NCI-H2196 (cell line): ENCODE results near the gene MYT1.
A peak's percentile ranks its signal among the peaks of the same experiment; 100 is the strongest.

Source experiments
- DNase-seq: peaks from one replicate; lab custom pipeline; 2025; ENCODE audit not compliant: unreplicated experiment; lab: John Stamatoyannopoulos, UW

MYT1 gene

DNA sequence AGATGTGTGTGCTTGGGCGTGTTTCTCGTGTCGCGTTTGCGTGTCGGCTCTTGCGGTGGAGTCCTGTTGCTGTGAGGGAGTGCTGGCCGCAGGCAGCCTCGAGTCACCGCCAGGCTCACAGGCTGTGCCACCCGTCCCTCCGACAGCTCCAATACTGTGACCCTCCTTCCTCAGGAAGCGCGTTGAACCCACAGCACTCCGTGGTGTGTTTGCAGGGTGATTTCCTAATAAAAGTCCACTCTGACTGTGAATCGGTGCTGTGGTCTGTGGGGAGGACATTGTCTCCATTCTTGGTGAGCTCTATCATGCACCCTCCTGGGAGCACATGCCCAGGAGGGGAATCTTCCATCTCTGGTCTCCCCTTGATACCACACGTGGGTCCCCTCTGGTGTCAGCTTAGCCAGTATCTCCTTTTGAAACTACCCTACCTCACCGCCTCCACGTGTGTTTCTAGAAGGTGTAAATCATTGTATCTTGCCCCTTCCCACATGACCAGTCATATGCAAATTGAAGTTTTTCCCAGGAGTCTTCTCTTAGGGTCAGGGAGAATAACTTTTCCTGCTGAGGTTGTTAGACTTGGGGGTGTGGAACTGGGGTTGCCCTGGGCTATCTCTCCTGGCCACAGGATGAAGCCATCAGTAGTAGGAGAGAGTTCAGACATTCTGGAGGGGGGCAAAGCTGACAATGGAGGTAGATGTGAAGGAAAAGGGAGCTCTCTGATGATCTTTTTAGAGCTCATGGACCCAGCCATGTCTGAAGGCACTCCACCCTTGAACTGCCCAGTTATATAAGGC is 77.9 kb downstream of the MYT1 start:
- DNase-seq: no peak

DNA sequence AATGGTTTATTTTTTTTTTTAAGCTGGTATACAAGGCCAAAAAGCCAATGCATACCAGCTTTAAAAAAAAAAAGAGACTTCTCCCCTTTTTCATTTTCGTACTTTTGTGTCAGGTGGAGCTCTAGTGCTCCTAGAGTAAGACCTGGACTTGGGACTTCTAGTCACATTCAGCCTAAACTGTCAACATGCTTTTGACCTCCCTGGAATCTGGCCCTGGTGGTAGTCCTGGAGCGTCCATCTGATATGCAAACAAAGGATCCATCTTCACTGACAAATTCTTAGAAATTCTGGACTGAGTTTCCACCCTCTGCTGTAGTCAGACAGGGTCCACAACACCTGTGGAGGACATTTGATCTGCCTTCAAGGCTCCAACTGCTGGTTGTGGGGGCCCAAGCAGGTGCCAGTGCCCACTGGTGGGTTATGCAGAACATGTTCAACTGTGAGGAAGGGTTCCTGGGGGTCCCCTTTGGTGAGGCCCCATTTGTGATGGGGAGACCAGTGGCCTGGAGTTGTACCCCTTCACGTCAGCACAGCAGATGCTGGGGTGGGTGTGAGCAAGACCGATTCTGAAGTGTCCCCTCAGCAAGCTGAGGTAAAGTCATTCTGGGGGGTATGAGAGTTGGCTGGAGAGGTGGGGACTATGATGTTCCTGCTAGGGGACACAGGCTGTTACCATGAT is 78.7 kb downstream of the MYT1 start:
- no peak for DNase-seq

DNA sequence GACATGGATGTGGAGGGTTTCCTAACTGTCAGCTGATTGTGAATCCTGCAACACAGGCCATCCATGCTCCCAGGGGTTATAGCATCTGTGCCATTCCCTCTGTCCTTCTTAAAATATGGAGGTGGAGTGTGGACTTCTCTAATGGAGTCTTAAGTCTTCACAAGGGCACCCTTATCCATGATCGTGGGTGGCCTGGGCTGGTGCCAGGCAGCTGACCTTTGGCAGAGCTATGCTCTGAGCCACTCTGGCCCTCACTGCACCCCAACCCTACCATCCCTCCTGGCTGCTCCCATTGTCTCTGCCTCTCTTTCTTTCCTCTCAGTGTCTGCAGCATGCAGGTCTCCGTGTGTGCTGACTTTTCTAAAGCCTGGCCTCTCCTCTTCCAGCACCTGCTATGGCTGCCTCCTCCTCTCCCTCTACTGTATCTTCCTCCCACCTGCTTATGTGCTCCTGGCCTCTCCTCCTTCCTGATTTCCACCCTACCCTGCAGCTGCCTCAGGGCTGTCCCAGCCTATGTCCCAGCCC is 80.1 kb downstream of the MYT1 start:
- no peak for DNase-seq

DNA sequence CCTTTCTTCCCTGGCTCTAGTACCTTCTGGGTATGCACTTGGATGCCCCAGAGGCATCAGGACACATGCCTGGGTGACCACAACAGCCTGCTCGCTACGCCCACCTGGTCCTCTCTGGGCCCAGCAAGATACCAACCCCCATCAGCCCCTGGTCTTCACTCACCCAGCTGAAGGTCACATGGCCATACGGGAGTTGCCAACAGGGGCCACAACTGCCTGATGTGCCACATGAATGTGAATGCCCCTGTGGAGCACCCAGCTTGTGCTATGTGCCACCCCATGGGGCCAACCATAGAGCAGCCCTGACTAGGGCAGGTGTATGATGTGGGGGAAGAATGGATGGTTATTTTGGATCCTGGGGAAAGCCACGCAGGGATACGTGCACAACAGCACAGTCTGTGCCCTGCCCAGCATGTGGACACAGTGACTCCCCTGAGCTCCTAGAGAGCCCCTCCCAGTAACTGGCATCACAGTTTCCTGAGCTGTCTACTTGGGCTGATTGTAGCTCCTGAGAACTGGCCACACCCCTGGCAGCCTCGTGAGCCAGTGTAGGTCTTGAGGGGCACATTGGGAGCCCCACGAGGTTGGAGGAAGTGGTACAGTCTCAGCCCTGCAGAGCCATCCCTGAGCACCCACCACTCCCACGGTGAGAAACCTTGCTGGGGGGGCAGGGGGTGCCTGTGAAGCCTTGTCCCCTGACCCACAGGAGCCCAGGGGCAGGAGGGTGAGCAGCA is 80.8 kb downstream of the MYT1 start:
- DNase-seq: no peak

DNA sequence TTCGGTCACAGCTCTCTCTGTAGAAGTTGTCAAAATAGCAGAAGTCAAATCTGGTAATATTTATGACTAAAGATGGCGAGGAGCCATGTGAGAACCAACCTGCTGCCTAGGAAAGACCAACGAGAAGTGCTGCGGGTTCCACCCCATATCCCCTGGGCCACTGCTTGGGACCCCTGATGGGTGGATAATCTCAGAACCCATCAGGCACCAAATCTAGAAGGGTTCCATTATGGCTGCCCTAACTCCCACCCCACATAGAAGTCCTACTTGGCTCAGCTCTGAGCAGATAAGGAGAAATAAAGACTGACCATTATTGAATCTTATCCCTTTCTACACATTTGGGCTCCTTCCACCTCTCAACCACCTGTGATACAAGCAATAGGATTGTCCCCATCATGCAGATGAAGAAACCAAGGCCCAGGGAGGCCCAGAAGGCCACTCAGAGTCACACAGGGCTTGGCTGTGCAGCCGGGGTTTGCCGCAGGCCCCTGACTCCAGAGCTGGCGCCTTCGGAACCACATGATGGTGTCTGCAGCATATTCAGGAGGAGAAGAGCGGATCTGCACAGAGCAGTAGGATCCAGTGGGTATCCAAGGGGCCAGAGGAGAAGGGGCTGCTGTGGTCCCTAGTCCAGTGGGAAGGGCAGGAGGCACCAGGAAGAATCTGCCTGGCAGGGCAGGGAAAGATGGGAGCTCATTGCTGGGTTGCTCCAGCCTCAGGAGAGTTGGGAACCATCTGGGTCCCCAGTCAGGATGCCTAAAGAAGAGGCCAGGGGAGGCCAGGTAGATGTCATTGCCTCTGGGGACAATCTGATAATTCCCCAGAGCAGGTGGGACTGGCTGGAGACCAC is 81.7 kb downstream of the MYT1 start:
- no peak for DNase-seq

DNA sequence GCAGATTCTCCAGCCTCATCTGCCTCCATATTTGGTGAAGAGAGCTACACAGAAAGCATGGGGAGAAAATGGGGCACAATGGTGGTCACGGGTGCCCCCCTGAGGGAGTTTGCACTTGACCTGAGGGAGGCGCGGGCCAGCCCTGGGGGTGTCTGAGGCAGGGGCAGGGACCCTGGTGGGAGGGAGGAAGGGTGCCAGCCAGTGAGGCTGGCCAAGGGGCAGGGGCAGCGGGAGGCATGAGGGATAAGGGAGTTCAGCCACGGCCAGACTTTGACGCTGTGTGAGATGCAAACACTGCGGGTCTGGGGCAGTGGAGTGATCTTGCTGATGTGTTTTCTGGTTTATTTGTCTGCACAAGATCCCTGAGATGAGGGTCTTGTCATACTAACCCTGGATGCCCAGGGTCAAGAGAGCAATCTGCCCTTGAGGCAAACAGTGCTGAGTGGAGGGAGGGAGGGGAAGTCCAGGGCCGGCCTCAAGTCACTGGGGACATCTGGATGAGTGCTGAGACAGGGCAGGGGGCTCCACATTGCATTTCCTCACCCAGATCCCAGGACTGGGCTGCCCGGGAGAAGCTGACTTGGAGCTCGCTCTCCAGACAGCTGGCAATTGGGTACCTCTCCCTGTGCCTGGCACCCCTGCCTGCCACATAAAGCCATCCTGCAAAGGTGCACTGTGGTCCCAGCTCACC is 82.5 kb downstream of the MYT1 start:
- no peak for DNase-seq

DNA sequence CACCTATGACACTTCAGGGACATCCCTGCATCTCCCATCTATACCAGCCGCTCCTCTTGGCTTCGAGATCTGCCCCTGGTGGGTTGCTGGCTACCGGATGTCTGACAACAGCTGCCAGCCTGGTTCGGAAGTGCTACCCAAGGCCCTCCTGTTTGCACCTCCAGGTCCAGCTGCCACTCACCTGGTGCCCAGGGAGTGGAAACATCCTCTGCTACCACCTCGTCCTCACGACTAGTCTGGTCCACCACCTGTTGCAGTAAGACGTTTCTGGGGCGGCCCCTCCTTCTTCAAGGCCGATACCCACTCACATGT is 83.0 kb downstream of the MYT1 start:
- no peak for DNase-seq

DNA sequence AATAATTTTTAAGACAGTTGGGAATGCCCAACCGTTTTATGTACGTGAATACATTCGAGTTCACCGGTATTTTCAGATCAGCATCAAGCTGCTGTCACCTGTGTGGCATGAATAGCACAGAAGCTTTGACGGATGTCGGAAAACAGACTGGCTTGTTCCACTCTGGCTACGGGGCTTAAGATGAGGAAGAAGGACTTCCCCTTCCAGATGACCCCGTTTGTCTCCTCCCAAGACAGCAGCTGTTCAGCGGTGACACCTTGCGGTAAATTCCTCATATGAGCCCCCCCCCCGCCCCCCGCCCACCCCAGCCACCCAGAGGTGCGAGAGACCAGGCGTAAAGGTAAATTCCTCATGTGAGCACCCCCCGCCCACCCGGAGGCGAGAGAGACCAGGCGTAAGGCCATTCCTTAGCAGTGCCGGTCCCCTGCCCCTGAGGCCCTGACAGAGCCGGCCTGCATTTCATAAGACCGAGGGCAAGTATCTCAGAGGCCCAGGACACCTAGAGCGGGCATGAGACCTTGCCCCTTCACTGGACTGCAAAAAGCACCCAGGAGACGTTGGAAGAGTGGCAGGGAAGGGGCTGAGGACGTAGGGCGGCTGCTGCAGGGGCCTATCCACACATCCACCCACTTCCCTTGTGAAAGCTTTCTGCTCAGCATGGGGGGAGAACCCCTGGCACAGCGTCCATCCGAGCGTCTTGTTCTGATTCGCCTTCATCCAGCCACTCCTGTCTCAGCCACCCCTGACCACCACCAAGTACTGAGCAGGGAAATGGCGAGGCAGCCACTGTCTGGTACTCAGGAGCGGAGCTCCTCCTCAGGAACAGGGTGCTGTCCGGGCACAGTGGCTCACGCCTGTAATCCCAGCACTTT is 84.0 kb downstream of the MYT1 start:
- DNase-seq: no peak

DNA sequence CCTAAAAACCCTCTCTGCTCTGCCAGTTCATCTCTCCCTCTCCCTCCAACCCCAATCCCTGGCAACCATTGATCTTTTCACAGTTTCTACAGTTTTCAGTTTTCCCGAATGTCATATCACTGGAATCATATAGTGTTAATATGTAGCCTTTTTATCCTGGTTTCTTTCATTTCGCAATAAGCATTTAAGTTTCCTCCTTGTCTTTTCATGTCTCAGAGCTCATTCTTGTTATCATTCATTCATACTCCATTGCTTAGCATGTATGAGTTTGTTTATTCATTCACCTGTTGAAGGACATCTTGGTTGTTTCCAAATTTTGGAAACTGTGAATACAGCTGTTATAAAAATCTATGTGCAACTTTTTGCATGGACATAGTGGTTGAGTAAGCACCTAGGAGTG is 85.8 kb downstream of the MYT1 start:
- no peak for DNase-seq

DNA sequence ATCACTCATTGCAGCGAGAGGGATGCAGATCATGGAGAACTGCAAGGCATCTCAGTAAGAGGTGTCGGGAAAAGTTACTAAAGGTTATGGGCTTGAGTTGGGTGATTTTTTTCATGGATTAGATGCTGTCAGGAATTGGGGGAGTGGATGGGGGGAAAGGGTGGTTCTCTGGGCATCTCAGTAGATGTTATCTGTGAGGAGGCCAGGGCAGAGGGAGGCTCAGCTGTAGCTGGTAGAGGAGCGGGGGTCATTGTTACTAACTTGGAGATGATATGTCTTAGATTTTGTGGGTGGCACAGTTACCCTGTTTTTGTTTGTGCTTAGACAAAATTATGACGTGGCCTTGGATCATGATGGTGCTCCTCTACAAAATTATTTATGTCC is 88.7 kb downstream of the MYT1 start:
- DNase-seq: no peak

DNA sequence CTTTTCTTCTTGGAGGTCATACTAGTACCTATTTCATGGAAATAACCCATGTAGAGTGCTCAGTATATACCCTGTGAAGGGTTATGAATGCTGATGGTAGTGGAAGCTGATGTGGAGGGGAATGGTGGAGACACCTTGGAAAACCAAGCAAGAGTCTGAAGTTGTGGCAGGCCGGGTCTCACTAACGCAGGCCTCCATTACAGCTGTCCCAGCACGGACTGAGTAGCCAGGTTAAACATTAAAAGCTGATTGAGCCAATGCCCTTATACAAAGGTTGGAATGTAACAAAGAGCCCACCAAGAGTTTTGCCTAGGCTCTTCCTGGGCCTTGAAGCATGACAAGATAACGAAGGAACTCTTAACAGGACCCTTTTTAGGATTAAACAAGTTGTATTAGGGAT is 89.2 kb downstream of the MYT1 start:
- no peak for DNase-seq

DNA sequence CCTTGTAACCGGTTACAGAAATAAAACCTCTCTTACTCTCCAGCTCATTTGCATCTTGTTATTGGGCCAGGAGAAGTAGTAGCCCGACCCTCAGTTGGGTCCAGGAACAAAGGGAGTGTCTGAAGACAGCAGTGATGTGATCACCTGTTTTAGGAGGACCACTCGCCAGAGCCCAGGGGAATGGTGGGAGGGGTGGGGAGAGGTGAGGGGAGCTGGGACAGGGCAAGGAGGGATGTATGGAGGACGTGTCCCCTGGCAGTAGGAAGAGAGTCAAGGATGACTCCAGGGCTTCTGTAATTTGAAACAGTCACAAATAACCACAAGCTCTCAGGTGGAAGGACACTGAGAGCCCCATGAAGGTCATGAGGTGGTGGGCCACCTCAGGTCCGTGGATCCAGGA is 89.9 kb downstream of the MYT1 start:
- no peak for DNase-seq

DNA sequence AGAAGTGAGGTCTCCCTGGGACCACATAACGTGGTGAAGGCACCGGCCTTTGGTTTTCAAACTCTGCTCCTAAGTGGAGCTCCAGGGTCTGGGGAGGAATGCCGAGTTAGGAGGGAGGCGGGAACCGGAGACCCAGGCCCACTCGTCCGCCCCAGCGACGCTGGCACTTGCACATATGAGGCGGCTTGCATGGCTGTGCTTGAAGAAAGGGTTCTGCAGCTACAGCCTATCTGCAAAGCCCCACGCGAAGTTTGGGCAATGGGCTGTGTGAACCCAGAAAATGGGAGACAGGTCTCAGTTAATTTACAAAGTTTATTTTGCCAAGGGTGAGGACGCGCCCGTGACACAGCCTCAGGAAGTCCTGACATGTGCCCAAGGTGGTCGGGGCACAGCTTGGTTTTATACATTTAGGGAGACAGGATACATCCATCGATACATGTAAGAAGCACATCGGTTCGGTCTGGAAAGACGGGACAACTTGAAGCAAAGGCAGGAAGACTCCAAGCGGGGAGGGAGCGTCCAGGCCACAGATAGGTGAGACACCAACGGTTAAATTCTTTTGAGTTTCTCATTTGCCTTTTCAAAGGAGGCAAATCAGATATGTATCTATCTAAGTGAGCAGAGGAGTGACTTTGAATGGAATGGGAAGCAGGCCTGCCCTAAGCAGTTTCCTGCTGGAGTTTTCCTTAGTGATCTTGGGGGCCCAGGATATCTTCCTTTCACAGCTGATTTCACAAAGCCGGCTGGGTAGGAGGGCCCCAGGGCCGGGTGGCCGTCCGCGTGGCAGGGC is 90.5 kb downstream of the MYT1 start:
- no peak for DNase-seq

DNA sequence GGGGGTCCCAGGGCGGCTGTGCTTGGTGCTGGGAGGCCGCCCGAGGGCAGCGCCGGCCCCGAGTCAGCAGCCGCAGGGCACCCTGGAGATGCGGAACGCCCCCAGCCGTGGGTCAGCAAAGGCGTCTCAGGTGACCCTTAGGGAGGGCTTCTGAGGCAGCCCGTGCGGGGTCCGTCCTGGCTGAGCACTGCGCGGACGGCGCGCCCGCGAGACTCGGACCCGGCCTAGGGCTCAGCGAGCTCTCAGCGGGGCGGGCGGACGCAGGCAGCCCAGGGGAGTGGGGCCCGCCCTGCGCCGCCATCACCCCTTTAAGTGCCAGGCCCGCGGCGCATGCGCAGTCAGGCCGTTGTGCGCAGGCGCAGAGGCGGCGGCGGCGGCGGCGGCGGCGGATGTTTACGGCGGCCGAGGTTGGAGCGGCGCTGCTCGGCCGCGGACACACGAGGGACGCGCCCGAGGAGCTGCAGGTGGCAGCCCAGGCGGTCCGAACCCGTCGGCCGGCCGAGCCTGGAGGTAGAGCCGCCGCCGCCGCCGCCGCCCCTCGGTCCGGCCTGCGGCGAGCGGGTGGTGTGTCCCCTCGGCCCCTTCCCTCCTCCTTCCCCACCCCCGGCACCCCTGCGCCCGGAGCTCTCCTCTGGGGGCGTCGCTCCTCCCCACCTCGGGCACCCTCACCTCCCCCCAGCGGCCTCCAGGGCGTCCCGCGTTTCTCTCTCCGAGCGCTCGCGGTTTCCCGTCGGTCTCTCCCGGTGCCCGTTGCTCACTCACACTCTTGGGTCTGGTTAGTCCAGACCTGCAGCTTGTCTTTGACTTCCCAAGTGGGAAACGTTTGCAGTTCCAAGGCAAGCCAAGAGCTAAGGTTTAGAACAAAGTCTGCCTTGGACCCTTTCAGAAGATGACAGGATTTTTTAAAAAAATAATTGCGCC is 91.4 kb downstream of the MYT1 start, which contains the start of gene PCMTD2:
Gene PCMTD2 (plus strand): TSS at position 388 of the 921 bp plus-strand sequence. CDS start 4,218 bp downstream, outside the sequence.
- DNase-seq: peak; percentile 90

DNA sequence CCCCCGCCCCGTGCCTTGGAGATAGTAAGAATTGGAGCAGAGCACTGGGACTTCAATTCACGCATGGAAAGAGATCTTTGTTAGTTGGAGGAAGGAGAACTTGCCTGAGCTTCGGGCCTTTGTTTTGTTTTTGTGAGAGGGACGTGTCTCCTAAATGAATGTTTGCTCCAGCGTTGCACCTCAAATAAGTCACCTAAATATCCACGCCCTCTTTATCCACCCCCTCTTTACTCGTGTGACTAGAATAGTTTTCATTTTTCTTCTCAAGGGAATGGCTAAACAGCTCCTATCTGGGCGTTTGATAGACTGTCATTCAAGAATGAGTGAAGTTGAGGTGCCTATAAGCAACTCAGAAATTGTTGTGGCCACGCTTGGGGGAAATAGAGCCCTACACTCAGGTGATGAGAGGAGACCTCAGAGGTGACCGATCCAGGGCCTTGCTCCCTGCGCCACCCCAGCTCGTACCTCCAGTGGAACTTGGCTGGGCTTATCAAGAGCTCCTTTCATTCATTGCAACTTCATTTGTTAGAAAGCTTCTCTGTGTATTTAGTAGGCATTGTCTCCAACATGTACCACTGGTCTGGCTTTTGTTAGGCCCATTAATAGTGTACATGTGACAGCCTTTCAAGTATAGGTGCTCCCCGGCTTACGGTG is 92.2 kb downstream of the MYT1 start:
- no peak for DNase-seq

DNA sequence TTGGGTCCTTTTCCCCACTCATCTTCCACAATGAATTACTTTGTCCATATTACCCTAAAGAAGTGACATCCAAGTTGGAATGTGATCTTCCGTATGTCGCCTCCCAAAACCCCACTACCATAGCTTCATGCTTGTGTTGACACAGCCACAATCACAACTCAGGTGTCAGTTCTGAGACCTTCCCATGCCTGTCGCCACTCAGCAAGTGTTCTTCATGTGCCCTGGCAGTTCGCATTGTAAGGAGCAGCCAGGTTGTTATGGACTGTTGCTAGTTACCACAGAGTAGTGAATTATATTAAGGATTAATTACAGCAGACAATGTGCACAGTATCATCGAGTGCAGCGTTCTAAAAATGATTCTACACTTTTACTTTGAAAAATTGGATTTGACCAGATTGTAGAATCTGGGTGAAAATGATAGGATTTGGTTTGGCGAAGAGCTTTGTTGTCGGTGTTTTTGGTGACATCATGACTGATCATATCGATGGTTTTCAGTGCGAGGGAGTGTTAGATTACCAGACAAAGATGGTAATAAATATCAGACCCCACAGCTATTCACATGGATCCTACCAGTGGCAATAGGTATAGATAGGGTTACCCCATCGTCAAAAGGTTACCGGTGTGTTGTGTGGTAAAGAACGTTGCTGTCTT is 93.0 kb downstream of the MYT1 start:
- no peak for DNase-seq
